Breast epithelium (tissue), 3 donors: ENCODE data around the gene TOR4A.
A peak's percentile ranks its signal among the peaks of the same experiment; 100 is the strongest.

Source experiments
- CTCF ChIP-seq, 3 donors: fragments of 450-650 bp; IDR thresholded peaks; one replicate each; pipeline ENCODE4 v1.5.1; 2016 to 2017; ENCODE audit warnings: antibody characterized with exemption in 3 of 3, mild to moderate bottlenecking in 3 of 3, moderate library complexity in 3 of 3
- POLR2A ChIP-seq: fragments of 450-650 bp; IDR thresholded peaks from one replicate; pipeline ENCODE4 v1.6.1; 2016; ENCODE audit warnings: antibody characterized with exemption, mild to moderate bottlenecking, moderate library complexity

GRCh38 chr9:137280474-137281344 is 3.2 kb downstream of the TOR4A start:
- TF ChIP-seq CTCF (IDR thresholded peaks at IDR 0.05) (peak in 1 of 3 donors; percentile 32), POLR2A (no peak)
